NCI-H526 (cell line): ENCODE data around the gene DYRK1B.

Experiments used
- DNase-seq, 2 experiments: peaks; one replicate each; lab custom pipeline; 2025; lab: John Stamatoyannopoulos, UW

DYRK1B gene

DNA sequence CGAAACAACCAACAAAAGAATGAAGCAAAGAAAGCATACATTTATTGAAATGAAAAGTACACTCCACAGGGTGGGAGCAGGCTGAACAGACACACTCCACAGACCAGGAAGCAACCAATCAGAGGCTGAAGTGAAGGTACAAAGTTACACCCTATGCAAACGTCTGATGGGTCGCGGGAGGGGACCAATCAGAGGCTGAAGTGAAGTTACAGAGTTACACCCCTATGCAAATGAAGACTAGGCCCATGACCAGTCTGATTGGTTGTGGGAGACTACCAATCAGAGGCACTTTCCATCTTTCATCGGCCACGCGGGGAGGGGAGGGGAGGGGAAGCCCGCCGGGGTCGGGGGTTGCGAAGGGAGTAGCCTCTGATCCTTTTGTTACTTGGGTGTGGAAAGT lies 24.6 kb upstream of the DYRK1B start:
- no peak for DNase-seq

DNA sequence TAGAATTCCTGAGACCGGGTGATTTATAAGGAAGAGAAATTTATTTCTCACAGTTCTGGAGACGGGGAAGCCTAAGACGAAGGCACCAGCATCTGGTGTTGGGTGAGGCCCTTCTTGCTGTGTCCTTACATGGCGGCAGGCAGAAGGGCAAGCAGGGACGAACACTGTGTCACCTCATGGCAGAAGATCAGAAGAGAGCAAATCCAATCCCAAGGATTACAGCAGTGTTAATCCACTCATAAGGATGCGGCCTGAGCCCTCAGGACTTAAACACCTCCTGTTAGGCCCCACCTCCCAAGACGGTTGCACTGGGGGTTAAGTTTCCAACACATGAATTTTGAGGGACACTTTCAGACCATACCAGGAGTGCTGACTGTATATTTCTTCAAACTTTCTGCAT lies 18.9 kb upstream of the DYRK1B start:
- DNase-seq: no peak

DNA sequence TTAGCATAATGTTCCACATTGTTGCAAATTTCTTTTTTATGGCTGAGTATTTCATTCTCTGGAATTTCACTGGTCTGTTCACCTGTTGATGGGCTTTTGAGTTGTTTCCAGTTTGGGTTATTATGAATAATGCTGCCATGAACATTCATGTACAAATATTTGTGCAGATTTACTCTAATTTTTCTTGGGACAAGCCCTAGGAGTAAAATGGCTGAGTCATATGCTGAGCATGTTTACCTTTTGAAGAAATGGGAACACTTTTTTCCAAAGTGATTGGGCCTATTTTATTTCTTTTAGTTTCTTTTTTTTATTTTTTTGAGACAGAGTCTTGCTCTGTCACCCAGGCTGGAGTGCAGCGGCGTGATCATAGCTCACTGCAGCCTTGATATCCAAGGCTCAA lies 16.9 kb upstream of the DYRK1B start:
- DNase-seq: no peak

DNA sequence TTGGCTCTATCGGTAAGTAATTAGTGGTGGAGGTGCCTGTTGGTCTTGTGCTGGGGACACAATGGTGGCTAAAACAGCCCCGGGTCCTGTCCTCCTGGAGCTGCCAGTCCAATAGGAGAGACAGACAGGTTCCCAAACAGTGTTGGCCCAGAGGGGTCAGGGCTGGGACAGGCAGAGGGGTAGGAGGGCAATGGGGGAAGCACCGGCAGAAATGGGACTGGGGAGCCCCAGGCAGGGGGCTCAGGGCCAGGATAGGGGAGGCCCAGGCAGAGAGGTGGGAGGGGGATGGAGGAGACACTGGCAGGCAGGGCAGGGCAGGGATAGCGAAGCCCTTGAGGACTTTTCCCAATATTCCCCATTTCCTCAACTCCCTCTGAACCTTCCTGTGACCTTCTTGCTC lies 14.4 kb upstream of the DYRK1B start:
- no peak for DNase-seq

DNA sequence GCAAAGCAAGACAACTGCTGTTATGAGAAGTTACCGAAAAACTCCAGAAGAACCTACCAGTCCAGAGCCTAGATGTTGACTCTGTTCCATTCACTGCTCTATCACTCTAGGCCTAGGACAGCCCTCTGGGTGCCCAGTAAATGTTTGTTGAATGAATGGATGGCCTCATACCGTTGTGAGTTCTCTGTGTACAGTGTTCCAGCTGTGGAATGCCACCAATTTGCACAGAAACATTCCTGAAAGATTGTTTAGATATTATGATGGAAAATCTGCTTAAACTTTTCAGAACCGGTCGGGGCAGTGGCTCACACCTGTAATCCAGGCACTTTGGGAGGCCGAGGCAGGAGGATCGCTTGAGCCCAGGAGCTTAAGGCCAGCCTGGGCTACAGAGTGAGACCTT lies 13.6 kb upstream of the DYRK1B start:
- no peak for DNase-seq

GRCh38 chr19:39846678-39847486 lies 12.9 kb upstream of the DYRK1B start:
- peak in 1 of 2 experiments; percentile 22 for DNase-seq

DNA sequence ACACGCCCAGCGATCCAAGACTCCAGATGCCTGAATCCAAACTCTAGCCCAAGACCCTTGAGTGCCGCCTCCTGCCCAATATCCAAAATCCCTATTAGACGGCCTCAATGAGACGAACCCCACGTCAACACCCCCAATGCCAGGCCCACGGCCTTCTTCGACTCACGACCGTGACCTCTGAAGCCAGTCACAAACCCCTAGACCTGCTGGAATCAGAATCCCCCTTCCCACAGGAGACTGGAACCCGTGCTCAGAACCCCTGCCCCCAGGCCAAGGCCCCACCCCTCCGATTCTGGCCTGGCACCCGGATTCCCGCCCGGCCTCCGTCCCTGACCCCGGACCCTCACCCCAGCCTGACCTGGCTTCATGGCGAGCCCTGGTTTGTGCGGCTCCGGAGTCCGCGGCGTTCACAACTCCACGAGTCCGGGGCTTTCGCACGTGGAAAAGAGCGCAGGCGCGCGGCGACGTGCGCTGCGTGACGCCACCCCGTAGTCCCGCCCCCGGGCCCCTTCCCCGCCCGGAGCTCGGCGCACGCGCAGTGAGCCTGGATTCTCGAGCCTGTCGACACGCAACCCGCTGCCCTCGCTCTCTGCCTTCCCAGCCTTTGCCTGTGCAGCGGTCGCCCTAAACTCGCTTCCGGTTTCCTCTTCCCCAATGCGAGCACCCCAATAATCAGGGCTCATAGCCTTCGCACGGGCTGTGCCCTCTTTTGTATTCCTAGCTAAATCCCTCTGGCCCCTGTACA lies 12.1 kb upstream of the DYRK1B start, which contains the start of gene FBL:
FBL (minus strand) TSS at position 447 of the 745 bp plus-strand sequence; CDS start at position 368, 79 bp downstream.
- peak; percentile 86 to 98 for DNase-seq

- peak in 1 of 2 experiments; percentile 56 for DNase-seq
Measured at GRCh38 chr19:39845584-39845932, 11.6 kb upstream of the DYRK1B start.

DNA sequence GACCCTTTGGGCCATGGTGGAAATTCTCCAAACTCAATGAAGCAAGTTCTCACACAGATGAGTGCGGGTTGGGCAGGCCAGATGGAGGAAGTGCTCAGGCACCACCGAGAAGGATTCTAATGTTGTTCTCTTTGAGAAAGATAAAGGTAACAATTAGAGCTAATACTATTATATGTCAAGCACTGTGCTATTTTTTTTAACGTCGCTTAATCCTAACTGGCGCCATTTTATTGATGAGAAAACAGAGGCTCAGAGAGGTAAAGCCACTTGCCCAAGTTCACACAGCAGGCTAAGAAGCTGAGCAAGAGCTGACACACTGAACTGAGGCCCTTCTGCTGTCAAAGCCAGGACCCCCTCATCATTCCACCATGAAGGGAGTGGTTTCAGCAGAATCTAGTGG lies 11.2 kb upstream of the DYRK1B start:
- no peak for DNase-seq

GRCh38 chr19:39843919-39844793 lies 10.2 kb upstream of the DYRK1B start:
- peak in 1 of 2 experiments; percentile 66 for DNase-seq

- DNase-seq: no peak
Measured at GRCh38 chr19:39842693-39843435, 8.9 kb upstream of the DYRK1B start.

DNA sequence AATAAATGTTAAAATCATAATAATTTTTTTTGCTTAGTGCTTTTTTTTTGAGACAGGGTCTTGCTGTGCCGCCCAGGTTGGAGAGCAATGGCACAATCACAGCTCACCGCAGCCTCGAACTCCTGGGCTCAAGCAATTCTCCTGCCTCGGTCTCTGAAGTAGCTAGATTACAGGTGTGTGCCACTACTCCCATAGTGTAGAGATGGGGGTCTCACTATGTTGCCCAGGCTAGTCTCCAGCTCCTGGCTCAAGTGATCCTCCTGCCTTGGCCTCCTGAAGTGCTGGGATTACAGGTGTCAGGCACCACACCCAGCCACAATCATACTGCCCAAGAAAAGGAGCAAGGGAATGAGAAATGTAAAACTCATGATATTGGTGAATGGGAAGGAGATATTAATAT lies 7.1 kb upstream of the DYRK1B start:
- DNase-seq: no peak

DNA sequence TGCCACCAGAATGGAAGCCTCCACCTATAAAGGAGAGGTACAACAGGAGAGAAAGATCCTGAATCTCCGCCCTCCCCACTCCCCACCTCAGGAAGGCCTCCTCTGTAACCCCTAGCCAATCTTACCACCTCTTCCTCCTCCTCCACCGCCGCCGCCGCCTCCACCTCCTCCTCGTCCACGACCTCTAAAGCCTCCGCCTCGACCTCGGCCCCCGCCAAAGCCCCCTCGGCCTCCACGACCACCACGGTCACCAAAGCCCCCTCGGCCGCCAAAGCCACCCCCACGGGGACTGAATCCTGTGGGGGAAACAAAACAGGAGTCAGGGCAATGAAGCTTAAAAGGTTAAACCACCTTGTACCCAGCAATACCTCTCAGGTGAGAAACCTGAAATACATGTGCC lies 6.5 kb upstream of the DYRK1B start:
- no peak for DNase-seq

GRCh38 chr19:39839678-39840327 lies 5.8 kb upstream of the DYRK1B start:
- no peak for DNase-seq

DNA sequence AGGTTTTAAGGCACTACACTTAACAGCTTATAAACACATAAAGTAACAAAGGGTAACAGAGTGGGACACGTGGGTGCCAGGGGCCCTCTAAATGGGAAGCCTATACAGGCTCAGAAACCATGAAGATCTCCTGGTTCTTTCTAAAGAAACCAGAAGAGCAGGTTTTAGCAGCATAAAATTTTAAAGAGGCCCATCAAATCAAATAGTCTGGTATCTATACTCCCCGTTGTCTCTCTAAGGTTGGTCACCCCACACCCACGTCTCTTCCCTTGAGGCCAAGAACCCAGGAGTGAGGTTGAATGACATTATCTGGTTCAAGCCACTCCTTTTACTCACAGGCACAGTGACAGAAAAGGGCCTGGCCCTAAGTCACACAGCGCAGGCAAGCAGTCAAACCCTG lies 4.6 kb upstream of the DYRK1B start:
- no peak for DNase-seq

DNA sequence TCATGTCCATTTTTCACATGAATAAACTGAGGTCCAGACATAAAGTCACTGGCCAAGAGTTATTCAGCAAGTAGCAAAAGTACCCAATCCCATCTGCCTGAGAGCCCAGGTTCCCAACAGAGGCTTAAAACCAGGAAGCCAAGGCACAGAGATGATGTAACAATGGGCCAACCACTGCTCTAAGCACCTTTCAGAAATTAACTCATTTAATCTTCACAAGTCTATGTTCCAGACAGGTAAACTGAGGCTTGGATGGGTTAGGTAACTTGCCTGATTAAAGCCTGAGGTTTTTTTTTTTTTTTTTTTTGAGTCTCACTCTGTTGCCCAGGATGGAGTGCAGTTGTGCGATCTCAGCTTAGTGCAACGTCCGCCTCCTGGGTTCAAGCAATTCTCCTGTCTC lies 4.0 kb upstream of the DYRK1B start:
- no peak for DNase-seq

DNA sequence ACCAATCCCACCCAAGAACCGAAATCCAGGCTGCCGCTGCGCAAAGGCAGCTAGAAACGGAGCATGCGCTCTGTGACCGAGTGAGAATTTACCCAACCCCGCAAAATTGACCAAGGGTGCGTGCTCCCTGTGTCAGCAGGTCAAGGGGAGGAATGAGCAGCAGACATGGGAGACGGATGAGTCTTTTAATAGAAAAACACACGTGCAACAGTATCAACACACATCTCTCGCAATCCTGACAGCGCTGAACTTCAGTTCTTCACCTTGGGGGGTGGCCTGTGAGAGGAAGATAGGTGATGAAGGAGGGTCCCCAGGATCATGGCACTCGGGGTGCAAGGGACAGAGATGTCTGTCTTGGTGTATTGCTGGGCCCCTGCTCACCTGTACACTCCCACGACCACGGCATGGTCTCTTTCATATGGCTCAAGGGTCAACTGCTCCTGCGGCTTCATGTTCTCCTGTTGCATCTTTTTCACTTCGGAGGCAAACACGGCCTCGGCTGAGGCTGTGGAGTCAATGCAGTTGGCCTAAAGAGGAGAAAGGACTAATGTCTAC lies 402 bp upstream of the DYRK1B start:
- DNase-seq: no peak

DNA sequence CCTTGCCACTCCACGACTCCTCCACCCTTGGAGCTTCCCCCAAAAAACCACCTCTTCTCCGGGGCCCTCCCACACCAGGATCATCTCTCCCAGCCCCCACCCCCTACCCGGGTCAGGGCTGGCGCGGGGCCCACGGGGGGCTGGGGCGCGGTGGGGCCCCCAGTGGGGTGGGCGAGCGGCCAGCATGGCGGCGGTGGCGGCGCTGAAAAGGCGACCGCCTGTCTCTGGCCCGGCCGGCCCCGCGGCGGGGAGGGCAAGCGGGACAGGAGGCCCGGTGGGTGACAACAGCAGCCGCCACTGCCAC lies 850 bp downstream of the DYRK1B start:
- no peak for DNase-seq

- no peak for DNase-seq
Measured at GRCh38 chr19:39832341-39833083, 1.4 kb downstream of the DYRK1B start.

- DNase-seq: no peak
Measured at GRCh38 chr19:39831679-39832078, 2.3 kb downstream of the DYRK1B start.
